GM12878 (cell line): ENCODE data around the gene SLC6A11. TPM values are rescaled to one million over a fixed set of nuclear protein-coding genes. Genes with fewer than 3 reads are reported as not detected.

ENCODE experiments used
- ATAC-seq: fragments of 200-7000 bp; cut with Tn5 transposase; 3 replicates; pipeline ENCODE4 v1.9.1; 2020; ENCODE audit warnings: mild to moderate bottlenecking, moderate library complexity
- BruUV-seq: library from RNA; stranded (reverse); fragments of 400-500 nt; replicated peaks from 2 replicates; lab custom pipeline; 2021; lab: Mats Ljungman, UMichigan
- CTCF ChIA-PET: fragments of 300-600 bp; sonication (Branson Sonifier 250); formaldehyde crosslinking; extraction: SDS; loops from one replicate; lab custom pipeline; 2021; ENCODE audit warnings: inconsistent platforms; lab: Yijun Ruan, JAX
- POLR2A ChIA-PET: fragments of 350-600 bp; formaldehyde crosslinking; extraction: SDS; loops from one replicate; lab custom pipeline; 2021; ENCODE audit warnings: inconsistent platforms; lab: Charles Lee
- RAD21 ChIA-PET: fragments of 300-600 bp; sonication (Branson Sonifier 250); formaldehyde crosslinking; loops from one replicate; lab custom pipeline; 2023; ENCODE audit warnings: antibody characterized with exemption; ENCODE audit not compliant: unreplicated experiment; lab: Charles Lee
- SMC1A ChIA-PET: fragments of 300-600 bp; sonication (Branson Sonifier 250); formaldehyde crosslinking; loops from one replicate; lab custom pipeline; 2023; ENCODE audit not compliant: unreplicated experiment, uncharacterized antibody; lab: Charles Lee
- DNase-seq: peaks from one replicate; pipeline ENCODE4 v3.0.0-alpha.2; 2011; ENCODE audit warnings: low read depth, low spot score
- FAIRE-seq: peaks from 3 replicates; lab custom pipeline; 2011; peaks lifted over from hg19 to GRCh38; lab: Jason Lieb, UNC
- H2AFZ ChIP-seq: 2 replicates; pipeline ENCODE4 v1.6.0; 2011; ENCODE audit warnings: low read depth, low read length, control low read depth; ENCODE audit not compliant: control insufficient read depth
- H3K27ac ChIP-seq: 2 replicates; pipeline ENCODE4 v1.5.1; 2011; ENCODE audit warnings: control low read depth; ENCODE audit not compliant: control insufficient read depth, insufficient read depth
- H3K27me3 ChIP-seq, 2 experiments: replicated peaks in 1 of 2; 2 replicates each; pipeline versions ENCODE4 v1.6.0 to v1.6.1; 2011; ENCODE audit warnings: low read length in 1 of 2; ENCODE audit not compliant: control insufficient read depth in 2 of 2, insufficient read depth in 2 of 2
- H3K36me3 ChIP-seq, 2 experiments: 2 replicates each; pipeline ENCODE4 v1.5.1; 2011; ENCODE audit warnings: low read length in 1 of 2; ENCODE audit not compliant: control insufficient read depth in 2 of 2, insufficient read depth in 2 of 2
- H3K4me1 ChIP-seq: 2 replicates; pipeline ENCODE4 v1.6.1; 2011; ENCODE audit warnings: mild to moderate bottlenecking, low read length, moderate library complexity, mixed read lengths; ENCODE audit not compliant: control insufficient read depth, insufficient read depth
- H3K4me2 ChIP-seq: 2 replicates; pipeline ENCODE4 v1.6.0; 2011; ENCODE audit warnings: control low read depth; ENCODE audit not compliant: control insufficient read depth, insufficient read depth
- H3K4me3 ChIP-seq: fragments of 200-600 bp; sonication (generic); 2 replicates; pipeline ENCODE4 v1.5.1; 2016
- H3K79me2 ChIP-seq: 2 replicates; pipeline ENCODE4 v1.6.0; 2011; ENCODE audit warnings: low read length; ENCODE audit not compliant: control insufficient read depth, insufficient read depth
- H3K9ac ChIP-seq: 2 replicates; pipeline ENCODE4 v1.8.0; 2011; ENCODE audit warnings: low read length, control low read depth, mixed read lengths; ENCODE audit not compliant: control insufficient read depth, insufficient read depth
- H3K9me3 ChIP-seq: replicated peaks from 3 replicates; pipeline ENCODE4 v1.5.1; 2011; ENCODE audit warnings: mild to moderate bottlenecking, low read length; ENCODE audit not compliant: control insufficient read depth, insufficient read depth
- H4K20me1 ChIP-seq: 2 replicates; pipeline ENCODE4 v1.6.0; 2011; ENCODE audit not compliant: control insufficient read depth, insufficient read depth
- ATF7 ChIP-seq: fragments of 450-650 bp; IDR thresholded peaks from 2 replicates; pipeline ENCODE4 v1.6.1; 2016; ENCODE audit warnings: low read depth, mild to moderate bottlenecking
- BMI1 ChIP-seq: fragments of 450-650 bp; IDR thresholded peaks from 2 replicates; pipeline ENCODE4 v1.6.1; 2016; ENCODE audit warnings: mild to moderate bottlenecking, moderate library complexity, borderline replicate concordance
- EGR1 ChIP-seq, 2 experiments: IDR thresholded peaks; 1 replicate in 1 of 2; 2 replicates in 1 of 2; pipeline ENCODE4 v1.6.1; 2011 to 2012; ENCODE audit warnings: low read depth in 2 of 2, low read length in 2 of 2, borderline replicate concordance in 1 of 2, mild to moderate bottlenecking in 1 of 2, moderate library complexity in 1 of 2
- HDAC2 ChIP-seq: fragments of 200-600 bp; sonication (generic); IDR thresholded peaks from 2 replicates; pipeline ENCODE4 v1.6.1; 2017
- JUNB ChIP-seq: IDR thresholded peaks from 2 replicates; pipeline ENCODE4 v1.6.1; 2016; ENCODE audit warnings: antibody characterized with exemption, mild to moderate bottlenecking
- KLF5 ChIP-seq: fragments of 450-650 bp; IDR thresholded peaks from 2 replicates; pipeline ENCODE4 v1.6.1; 2014; ENCODE audit warnings: mild to moderate bottlenecking; ENCODE audit not compliant: partially characterized antibody
- NFIC ChIP-seq: IDR thresholded peaks from 2 replicates; pipeline ENCODE4 v1.6.1; 2012; ENCODE audit warnings: low read depth, mild to moderate bottlenecking, inconsistent platforms, low read length, moderate library complexity
- NR2F1 ChIP-seq: fragments of 450-650 bp; conservative IDR thresholded peaks from 2 replicates; pipeline ENCODE4 v1.6.1; 2017; ENCODE audit warnings: mild to moderate bottlenecking
- RAD51 ChIP-seq: fragments of 450-650 bp; IDR thresholded peaks from 2 replicates; pipeline ENCODE4 v1.6.1; 2016; ENCODE audit warnings: moderate library complexity, mild to moderate bottlenecking, inconsistent platforms
- RCOR1 ChIP-seq: conservative IDR thresholded peaks from 2 replicates; pipeline ENCODE4 v1.6.1; 2012; ENCODE audit warnings: low read depth, low read length, improper control_type of control experiment
- SMC3 ChIP-seq: IDR thresholded peaks from 2 replicates; pipeline ENCODE4 v1.6.1; 2011; ENCODE audit warnings: low read length, improper control_type of control experiment, borderline replicate concordance
- SREBF2 ChIP-seq: IDR thresholded peaks from 2 replicates; pipeline ENCODE4 v1.6.1; 2012; ENCODE audit warnings: mild to moderate bottlenecking, low read length
- ZNF217 ChIP-seq: fragments of 450-650 bp; IDR thresholded peaks from 2 replicates; pipeline ENCODE4 v1.6.1; 2017; ENCODE audit warnings: antibody characterized with exemption, mild to moderate bottlenecking
- ZNF384 ChIP-seq: IDR thresholded peaks from 2 replicates; pipeline ENCODE4 v1.6.1; 2012; ENCODE audit warnings: low read depth, mild to moderate bottlenecking, low read length, improper control_type of control experiment, borderline replicate concordance
- WGBS: methylation state at CpG from one replicate; pipeline ENCODE4 v1.1.6; 2016; ENCODE audit warnings: low lambda C conversion rate; ENCODE audit not compliant: insufficient replicate concordance, insufficient coverage; ENCODE audit errors: missing lambda C conversion rate; 5-methylcytosine and 5-hydroxymethylcytosine counted together
- in situ Hi-C: fragments of 300-500 bp; cut with MboI; formaldehyde crosslinking; loops from 9 replicates; pipeline ENCODE4 v1.14.3; 2018; ENCODE audit warnings: mixed read lengths
- intact Hi-C: fragments of 100-400 bp; cut with micrococcal nuclease; formaldehyde crosslinking; loops from one replicate; pipeline ENCODE4 v1.14.2; 2022; ENCODE audit not compliant: unreplicated experiment
- polyA plus RNA-seq, 11 experiments: library from polyadenylated mRNA; depleted of rRNA in 4 of 11; unstranded in 6 of 11; stranded (reverse) in 5 of 11; fragments of >200 nt; fragmentation: Nextera tagmentation in 4 of 11; fragmentation: Illumina TruSeq in 1 of 11; extraction: Ambion mirVana in 4 of 11; extraction: Trizol in 1 of 11; gene quantifications; 1 replicate in 1 of 11; 2 replicates in 10 of 11; pipeline versions ENCODE4 v1.2.1 to v1.2.3, GENCODE V29; 2011 to 2016; ENCODE audit warnings: inconsistent platforms in 2 of 11, missing spikeins in 2 of 11, low read depth in 1 of 11
- total RNA-seq, 4 experiments: library from RNA; depleted of rRNA in 3 of 4; stranded (reverse); fragments of >200 nt in 3 of 4; fragmentation: Illumina TruSeq in 1 of 4; extraction: Trizol in 1 of 4; gene quantifications; 2 replicates each; pipeline versions ENCODE4 v1.2.1 to v1.2.3, GENCODE V29; 2013 to 2021
- TF ChIP-seq, protein P1 (sequence below): fragments of 450-650 bp; IDR thresholded peaks from 2 replicates; pipeline ENCODE4 v1.6.1; 2014; ENCODE audit warnings: mild to moderate bottlenecking
- TF ChIP-seq, protein P2 (sequence below): IDR thresholded peaks from 2 replicates; pipeline ENCODE4 v1.6.1; 2012; ENCODE audit warnings: improper control_type of control experiment, low read depth, low read length; ENCODE audit not compliant: insufficient replicate concordance
- TF ChIP-seq, protein P3 (sequence below): fragments of 450-650 bp; IDR thresholded peaks from 2 replicates; pipeline ENCODE4 v1.6.1; 2017; ENCODE audit warnings: mild to moderate bottlenecking, low read depth, inconsistent platforms; ENCODE audit not compliant: poor library complexity, severe bottlenecking

The SLC6A11 gene
- total and polyA plus RNA-seq, 10 of the 15 experiments (the other 5 are each of a cell fraction or from before 2014, with no cell fraction given) = not detected

DNA sequence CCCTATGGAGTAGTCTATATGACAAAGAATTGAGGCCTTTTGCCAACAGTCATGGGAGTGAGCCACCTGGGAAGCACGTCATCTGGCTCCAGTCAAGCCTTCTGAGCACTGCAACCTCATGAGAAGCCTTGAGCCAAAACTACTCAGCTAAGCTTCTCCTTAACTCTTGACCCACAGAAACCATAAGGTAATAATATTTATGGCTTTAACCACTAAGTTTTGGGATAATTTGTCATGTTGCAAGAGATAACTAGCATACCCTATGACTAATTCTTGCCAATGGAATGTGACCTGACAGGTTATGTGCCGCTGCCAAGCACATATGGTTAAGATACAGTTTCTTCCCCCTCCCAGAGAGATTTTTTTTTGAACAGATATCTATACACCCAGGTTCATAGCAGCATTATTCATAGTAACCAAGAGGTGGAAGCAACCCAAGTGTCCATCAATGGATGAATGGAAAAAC lies 11.8 kb upstream of the SLC6A11 start (continued):
- TF ChIP-seq ZNF384 (no peak), SMC3 (no peak), NR2F1 (no peak)
- TF ChIP-seq, all 136 proteins: peak for 0

DNA sequence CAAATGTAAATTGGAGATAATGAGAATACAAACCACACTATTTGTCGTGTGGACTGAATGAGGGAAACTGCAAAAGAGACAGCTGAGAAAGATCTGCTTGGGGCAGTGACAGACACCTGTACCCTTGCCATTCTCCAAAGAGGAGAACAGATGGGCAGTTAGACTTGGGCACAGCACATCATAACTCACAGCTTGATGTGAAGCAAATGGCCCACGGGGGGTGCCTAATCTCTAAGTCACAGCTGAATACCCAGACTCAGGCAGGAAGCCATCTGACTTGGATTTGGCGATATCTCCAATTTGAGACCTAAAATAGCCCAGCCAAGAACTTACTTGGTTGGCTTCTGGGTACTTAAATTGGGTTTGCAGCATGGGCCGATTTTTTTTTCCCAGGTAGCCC lies 10.0 kb upstream of the SLC6A11 start:
- no TSS peak for BruUV-seq
- SMC1A ChIA-PET = no interaction called here
- in situ Hi-C loops (no loop called here), intact Hi-C loops (no loop called here)
- Histone ChIP-seq H3K4me3 (no peak overlapping the region), H3K27ac (no peak overlapping the region), H4K20me1 (no peaks in the 10 kb centered on the region), H3K4me2 (no peak overlapping the region), H3K9me3 (no peaks in the 10 kb centered on the region), H3K27me3 (no peaks in the 10 kb centered on the region; a peak in 1 of 4 replicates), H3K79me2 (no peaks in the 10 kb centered on the region), H3K36me3 (no peaks in the 10 kb centered on the region), H3K4me1 (no peaks in the 10 kb centered on the region), H3K9ac (no peak overlapping the region), H2AFZ (no peak overlapping the region)
- no peak for FAIRE-seq
- 1% methylated on average over 4 of the region's 4 CpGs for WGBS
- POLR2A ChIA-PET = no interaction called here
- CTCF ChIA-PET = no interaction called here
- no peak for DNase-seq
- no peak for ATAC-seq
- RAD21 ChIA-PET = no interaction called here
- TF ChIP-seq RCOR1 (no peak), EGR1 (IDR thresholded peaks at IDR 0.05; ENCODE audit: borderline replicate concordance in 1 of 2, low read depth in 2 of 2, low read length in 2 of 2) (no peak), ATF7 (no peak), JUNB (no peak), NFIC (no peak), KLF5 (no peak), HDAC2 (no peak), SREBF2 (no peak), RAD51 (no peak), ZNF217 (no peak), BMI1 (no peak)
- TF ChIP-seq, protein P1, sequence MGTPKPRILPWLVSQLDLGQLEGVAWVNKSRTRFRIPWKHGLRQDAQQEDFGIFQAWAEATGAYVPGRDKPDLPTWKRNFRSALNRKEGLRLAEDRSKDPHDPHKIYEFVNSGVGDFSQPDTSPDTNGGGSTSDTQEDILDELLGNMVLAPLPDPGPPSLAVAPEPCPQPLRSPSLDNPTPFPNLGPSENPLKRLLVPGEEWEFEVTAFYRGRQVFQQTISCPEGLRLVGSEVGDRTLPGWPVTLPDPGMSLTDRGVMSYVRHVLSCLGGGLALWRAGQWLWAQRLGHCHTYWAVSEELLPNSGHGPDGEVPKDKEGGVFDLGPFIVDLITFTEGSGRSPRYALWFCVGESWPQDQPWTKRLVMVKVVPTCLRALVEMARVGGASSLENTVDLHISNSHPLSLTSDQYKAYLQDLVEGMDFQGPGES = no peak
- TF ChIP-seq, protein P2, sequence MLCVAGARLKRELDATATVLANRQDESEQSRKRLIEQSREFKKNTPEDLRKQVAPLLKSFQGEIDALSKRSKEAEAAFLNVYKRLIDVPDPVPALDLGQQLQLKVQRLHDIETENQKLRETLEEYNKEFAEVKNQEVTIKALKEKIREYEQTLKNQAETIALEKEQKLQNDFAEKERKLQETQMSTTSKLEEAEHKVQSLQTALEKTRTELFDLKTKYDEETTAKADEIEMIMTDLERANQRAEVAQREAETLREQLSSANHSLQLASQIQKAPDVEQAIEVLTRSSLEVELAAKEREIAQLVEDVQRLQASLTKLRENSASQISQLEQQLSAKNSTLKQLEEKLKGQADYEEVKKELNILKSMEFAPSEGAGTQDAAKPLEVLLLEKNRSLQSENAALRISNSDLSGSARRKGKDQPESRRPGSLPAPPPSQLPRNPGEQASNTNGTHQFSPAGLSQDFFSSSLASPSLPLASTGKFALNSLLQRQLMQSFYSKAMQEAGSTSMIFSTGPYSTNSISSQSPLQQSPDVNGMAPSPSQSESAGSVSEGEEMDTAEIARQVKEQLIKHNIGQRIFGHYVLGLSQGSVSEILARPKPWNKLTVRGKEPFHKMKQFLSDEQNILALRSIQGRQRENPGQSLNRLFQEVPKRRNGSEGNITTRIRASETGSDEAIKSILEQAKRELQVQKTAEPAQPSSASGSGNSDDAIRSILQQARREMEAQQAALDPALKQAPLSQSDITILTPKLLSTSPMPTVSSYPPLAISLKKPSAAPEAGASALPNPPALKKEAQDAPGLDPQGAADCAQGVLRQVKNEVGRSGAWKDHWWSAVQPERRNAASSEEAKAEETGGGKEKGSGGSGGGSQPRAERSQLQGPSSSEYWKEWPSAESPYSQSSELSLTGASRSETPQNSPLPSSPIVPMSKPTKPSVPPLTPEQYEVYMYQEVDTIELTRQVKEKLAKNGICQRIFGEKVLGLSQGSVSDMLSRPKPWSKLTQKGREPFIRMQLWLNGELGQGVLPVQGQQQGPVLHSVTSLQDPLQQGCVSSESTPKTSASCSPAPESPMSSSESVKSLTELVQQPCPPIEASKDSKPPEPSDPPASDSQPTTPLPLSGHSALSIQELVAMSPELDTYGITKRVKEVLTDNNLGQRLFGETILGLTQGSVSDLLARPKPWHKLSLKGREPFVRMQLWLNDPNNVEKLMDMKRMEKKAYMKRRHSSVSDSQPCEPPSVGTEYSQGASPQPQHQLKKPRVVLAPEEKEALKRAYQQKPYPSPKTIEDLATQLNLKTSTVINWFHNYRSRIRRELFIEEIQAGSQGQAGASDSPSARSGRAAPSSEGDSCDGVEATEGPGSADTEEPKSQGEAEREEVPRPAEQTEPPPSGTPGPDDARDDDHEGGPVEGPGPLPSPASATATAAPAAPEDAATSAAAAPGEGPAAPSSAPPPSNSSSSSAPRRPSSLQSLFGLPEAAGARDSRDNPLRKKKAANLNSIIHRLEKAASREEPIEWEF = no peak
- TF ChIP-seq, protein P3, sequence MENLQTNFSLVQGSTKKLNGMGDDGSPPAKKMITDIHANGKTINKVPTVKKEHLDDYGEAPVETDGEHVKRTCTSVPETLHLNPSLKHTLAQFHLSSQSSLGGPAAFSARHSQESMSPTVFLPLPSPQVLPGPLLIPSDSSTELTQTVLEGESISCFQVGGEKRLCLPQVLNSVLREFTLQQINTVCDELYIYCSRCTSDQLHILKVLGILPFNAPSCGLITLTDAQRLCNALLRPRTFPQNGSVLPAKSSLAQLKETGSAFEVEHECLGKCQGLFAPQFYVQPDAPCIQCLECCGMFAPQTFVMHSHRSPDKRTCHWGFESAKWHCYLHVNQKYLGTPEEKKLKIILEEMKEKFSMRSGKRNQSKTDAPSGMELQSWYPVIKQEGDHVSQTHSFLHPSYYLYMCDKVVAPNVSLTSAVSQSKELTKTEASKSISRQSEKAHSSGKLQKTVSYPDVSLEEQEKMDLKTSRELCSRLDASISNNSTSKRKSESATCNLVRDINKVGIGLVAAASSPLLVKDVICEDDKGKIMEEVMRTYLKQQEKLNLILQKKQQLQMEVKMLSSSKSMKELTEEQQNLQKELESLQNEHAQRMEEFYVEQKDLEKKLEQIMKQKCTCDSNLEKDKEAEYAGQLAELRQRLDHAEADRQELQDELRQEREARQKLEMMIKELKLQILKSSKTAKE = no peak
